Tibial nerve (tissue), 4 donors: ENCODE measurements around the gene MAPKAP1. TPM values are rescaled to one million over a fixed set of nuclear protein-coding genes. Genes with fewer than 3 reads are reported as not detected.

Experiments used
- DNase-seq, 2 donors: peaks; one replicate each; pipeline ENCODE4 v3.0.0-alpha.2; 2019; ENCODE audit warnings: low spot score in 2 of 2
- H3K27ac ChIP-seq, 4 donors: fragments of 200-600 bp; sonication (generic) in 3 of 4; one replicate each; pipeline ENCODE4 v1.5.1; 2017 to 2019; ENCODE audit warnings: mild to moderate bottlenecking in 1 of 4
- H3K27me3 ChIP-seq, 2 donors: fragments of 200-600 bp; sonication (generic) in 1 of 2; one replicate each; pipeline versions ENCODE4 v1.5.1 to v1.6.0; 2017 to 2019
- H3K36me3 ChIP-seq, 3 donors: fragments of 200-600 bp; sonication (generic); one replicate each; pipeline ENCODE4 v1.5.1; 2018 to 2019
- H3K4me1 ChIP-seq, 4 donors: fragments of 200-600 bp; sonication (generic) in 3 of 4; one replicate each; pipeline ENCODE4 v1.5.1; 2017 to 2019
- H3K4me3 ChIP-seq, 4 donors: fragments of 200-600 bp; sonication (generic) in 3 of 4; one replicate each; pipeline ENCODE4 v1.5.1; 2017 to 2019; ENCODE audit warnings: mild to moderate bottlenecking in 1 of 4, moderate library complexity in 1 of 4
- H3K9me3 ChIP-seq, 4 donors: fragments of 200-600 bp; sonication (generic) in 3 of 4; one replicate each; pipeline ENCODE4 v1.5.1; 2017 to 2019
- EP300 ChIP-seq, 2 donors: sonication (generic); formaldehyde crosslinking; IDR thresholded peaks; one replicate each; pipeline ENCODE4 v1.6.1; 2017; ENCODE audit warnings: antibody characterized with exemption in 2 of 2, mild to moderate bottlenecking in 1 of 2
- POLR2A ChIP-seq, 2 donors: fragments of 450-650 bp; IDR thresholded peaks; one replicate each; pipeline ENCODE4 v1.6.1; 2017; ENCODE audit warnings: antibody characterized with exemption in 2 of 2, mild to moderate bottlenecking in 2 of 2, moderate library complexity in 2 of 2
- WGBS, 2 donors: methylation state at CpG; one replicate each; pipeline ENCODE4 v1.1.5; 2018; 5-methylcytosine and 5-hydroxymethylcytosine counted together
- total RNA-seq, 4 donors: library from RNA; depleted of rRNA; stranded (reverse); fragments of >200 nt; gene quantifications; one replicate each; pipeline ENCODE4 v1.1.0, GENCODE V29; 2016
- TF ChIP-seq, protein P1 (sequence below), 5 experiments: fragments of 200-600 bp in 3 of 5; fragments of 450-650 bp in 2 of 5; sonication (generic) in 3 of 5; IDR thresholded peaks; one replicate each; pipeline ENCODE4 v1.5.1; 2016 to 2019; ENCODE audit warnings: antibody characterized with exemption in 5 of 5, mild to moderate bottlenecking in 3 of 5, moderate library complexity in 2 of 5

MAPKAP1 gene
- total RNA-seq, 4 donors from 2014 or later, result 61.4 to 111 (median 92.7) TPM

DNA sequence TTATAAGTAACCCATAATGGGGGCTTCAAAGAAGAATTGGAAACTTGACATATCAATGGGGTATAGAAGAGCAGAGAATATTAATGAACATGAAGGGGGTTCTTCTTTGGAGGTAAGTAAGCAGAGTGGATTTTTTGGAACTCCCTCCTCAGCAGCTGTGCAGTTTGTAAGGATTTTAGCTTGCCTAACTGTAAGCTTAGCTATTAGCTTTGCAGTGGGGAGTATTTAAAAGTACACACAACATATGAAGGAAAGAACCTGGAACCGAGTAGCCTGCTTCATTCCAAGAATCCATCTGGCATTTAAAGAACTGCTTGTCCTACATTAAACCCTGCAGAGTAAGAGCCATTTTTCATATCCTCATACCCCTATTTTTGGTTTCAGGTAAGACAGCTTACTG is 38.0 kb upstream of the MAPKAP1 start:
- peaks cover 0 to 17% (median 5%) of the 10 kb centered on the region in 4 donors for H3K4me1 ChIP-seq
- TF ChIP-seq EP300 (IDR thresholded peaks at IDR 0.05) (no peak), POLR2A (IDR thresholded peaks at IDR 0.05) (no peak)
- TF ChIP-seq, protein P1, sequence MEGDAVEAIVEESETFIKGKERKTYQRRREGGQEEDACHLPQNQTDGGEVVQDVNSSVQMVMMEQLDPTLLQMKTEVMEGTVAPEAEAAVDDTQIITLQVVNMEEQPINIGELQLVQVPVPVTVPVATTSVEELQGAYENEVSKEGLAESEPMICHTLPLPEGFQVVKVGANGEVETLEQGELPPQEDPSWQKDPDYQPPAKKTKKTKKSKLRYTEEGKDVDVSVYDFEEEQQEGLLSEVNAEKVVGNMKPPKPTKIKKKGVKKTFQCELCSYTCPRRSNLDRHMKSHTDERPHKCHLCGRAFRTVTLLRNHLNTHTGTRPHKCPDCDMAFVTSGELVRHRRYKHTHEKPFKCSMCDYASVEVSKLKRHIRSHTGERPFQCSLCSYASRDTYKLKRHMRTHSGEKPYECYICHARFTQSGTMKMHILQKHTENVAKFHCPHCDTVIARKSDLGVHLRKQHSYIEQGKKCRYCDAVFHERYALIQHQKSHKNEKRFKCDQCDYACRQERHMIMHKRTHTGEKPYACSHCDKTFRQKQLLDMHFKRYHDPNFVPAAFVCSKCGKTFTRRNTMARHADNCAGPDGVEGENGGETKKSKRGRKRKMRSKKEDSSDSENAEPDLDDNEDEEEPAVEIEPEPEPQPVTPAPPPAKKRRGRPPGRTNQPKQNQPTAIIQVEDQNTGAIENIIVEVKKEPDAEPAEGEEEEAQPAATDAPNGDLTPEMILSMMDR (IDR thresholded peaks at IDR 0.05), result no peak
- H3K4me3 ChIP-seq, result no peak overlapping the region
- H3K36me3 ChIP-seq, result no peaks in the 10 kb centered on the region
- 42 to 48% methylated on average over 1 of the region's 1 CpG for WGBS, 2 donors
- no peak for DNase-seq
- H3K27ac ChIP-seq, result no peak overlapping the region
- H3K27me3 ChIP-seq, result no peaks in the 10 kb centered on the region
- no peaks in the 10 kb centered on the region for H3K9me3 ChIP-seq

DNA sequence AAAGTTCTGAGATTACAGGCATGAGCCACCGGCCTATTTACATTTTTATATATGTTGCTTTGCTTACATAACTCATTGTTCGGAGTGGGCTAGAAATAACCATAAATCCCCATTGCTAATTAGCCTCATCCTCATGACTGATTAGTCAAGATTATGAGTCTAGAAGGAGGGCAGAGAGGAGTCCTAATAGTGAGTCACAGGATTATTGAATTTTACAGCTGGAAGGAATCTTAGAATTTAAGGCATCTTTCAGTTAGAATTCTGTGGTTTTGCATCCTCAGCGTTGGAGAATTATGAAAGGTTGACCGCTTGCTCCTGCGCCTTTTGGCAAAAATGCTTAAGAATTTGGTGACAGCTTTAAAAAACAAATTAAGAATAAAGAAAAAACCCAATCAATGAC is 37.6 kb upstream of the MAPKAP1 start:
- WGBS, 2 donors, result 89 to 91% methylated on average over 5 of the region's 5 CpGs
- no peak for DNase-seq
- Histone ChIP-seq H3K4me3 (no peak overlapping the region), H3K4me1 (peaks cover 0 to 13% (median 3%) of the 10 kb centered on the region in 4 donors), H3K27ac (no peak overlapping the region), H3K27me3 (no peaks in the 10 kb centered on the region), H3K36me3 (no peaks in the 10 kb centered on the region), H3K9me3 (no peaks in the 10 kb centered on the region)
- no peak for TF ChIP-seq EP300 (IDR thresholded peaks at IDR 0.05)
- TF ChIP-seq, protein P1 (IDR thresholded peaks at IDR 0.05), result no peak
- TF ChIP-seq POLR2A (IDR thresholded peaks at IDR 0.05), result no peak

DNA sequence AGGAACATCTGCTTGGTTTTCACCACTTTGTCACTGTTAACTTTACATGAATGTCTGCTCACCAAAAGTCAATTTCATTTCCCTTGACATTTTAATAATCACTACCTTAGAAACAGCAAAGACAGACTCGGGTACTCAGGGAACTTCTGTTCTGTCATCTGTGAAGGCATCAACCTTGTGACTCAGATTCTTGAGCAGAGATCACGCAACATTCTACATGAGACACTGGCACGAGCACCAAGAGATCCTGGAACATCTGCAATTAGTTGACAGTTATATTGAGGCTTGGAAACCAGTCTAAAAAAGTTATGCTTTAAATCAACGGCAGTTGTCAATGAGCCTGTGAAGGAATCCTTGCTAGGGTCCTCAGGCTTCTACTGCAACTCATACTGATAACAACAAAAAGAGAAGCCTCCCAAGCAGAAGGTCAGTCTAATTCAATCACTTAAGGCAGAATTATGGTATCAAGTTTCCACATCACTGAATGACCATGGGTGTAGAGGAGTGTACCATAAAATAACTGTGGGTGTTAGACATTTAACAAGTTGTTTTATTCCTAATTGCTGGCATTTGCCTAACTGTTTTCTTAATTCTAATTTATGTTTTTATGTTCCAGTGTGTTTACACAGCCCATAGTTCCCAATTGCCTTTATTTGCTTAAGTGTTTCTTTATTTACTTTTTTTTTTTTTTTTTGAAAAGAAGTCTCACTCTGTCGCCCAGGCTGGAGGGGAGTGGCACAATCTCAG is 36.8 kb upstream of the MAPKAP1 start:
- no peak overlapping the region for H3K27ac ChIP-seq
- H3K36me3 ChIP-seq, result no peaks in the 10 kb centered on the region
- no peak overlapping the region for H3K4me3 ChIP-seq
- no peaks in the 10 kb centered on the region for H3K9me3 ChIP-seq
- TF ChIP-seq, protein P1 (IDR thresholded peaks at IDR 0.05), result no peak
- TF ChIP-seq EP300 (IDR thresholded peaks at IDR 0.05) (no peak), POLR2A (IDR thresholded peaks at IDR 0.05) (no peak)
- DNase-seq, result no peak
- 68 to 73% methylated on average over 5 of the region's 5 CpGs for WGBS, 2 donors
- H3K4me1 ChIP-seq, result peaks cover 0 to 6% (median 0%) of the 10 kb centered on the region in 4 donors
- no peaks in the 10 kb centered on the region for H3K27me3 ChIP-seq

DNA sequence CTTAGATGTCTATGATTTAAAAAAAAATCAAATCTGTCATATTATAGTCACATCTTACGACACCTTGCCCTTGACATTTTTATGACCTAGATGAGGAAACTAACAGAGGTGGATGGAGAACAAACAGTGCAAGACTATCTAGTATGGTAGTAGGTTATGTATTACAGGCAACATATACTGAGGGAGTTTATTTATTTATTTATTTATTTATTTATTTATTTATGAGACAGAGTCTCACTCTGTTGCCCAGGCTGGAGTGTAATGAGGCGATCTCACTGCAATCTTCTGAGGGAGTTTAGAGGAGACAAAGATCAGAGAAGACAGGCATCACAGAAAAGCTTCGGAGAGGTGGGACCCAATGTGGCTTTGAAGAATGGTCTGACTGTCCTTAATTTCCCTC is 35.6 kb upstream of the MAPKAP1 start:
- Histone ChIP-seq H3K4me1 (peaks cover 0 to 6% (median 0%) of the 10 kb centered on the region in 4 donors), H3K36me3 (no peaks in the 10 kb centered on the region), H3K27me3 (no peaks in the 10 kb centered on the region), H3K27ac (no peak overlapping the region), H3K9me3 (no peaks in the 10 kb centered on the region), H3K4me3 (no peak overlapping the region)
- WGBS, 2 donors, result 79 to 82% methylated on average over 3 of the region's 3 CpGs
- no peak for DNase-seq
- TF ChIP-seq POLR2A (IDR thresholded peaks at IDR 0.05) (no peak), EP300 (IDR thresholded peaks at IDR 0.05) (no peak)

DNA sequence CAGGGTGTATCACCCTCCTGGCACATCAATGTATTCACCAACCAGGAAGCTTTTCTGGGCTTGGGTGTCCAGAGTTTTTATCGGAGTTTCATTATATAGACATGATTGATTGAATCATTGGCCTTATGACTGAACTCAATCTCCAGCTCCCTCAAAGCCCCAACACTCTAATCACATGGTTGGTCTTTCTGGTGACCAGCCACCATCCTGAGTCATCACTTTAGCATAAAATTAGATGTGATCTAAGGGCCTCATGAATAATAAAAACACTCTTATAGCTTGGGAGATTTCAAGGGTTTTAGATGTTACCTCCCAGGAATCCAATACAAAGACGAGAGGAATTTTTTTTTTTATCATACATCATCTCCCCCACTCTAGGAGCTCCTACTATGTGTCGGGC is 32.4 kb upstream of the MAPKAP1 start:
- H3K4me3 ChIP-seq, result no peak overlapping the region
- 88 to 91% methylated on average over 3 of the region's 3 CpGs for WGBS, 2 donors
- no peak for DNase-seq
- no peaks in the 10 kb centered on the region for H3K27me3 ChIP-seq
- TF ChIP-seq, protein P1 (IDR thresholded peaks at IDR 0.05), result no peak
- TF ChIP-seq EP300 (IDR thresholded peaks at IDR 0.05), result no peak
- no peak for TF ChIP-seq POLR2A (IDR thresholded peaks at IDR 0.05)
- H3K9me3 ChIP-seq, result no peaks in the 10 kb centered on the region
- H3K27ac ChIP-seq, result no peak overlapping the region
- no peaks in the 10 kb centered on the region for H3K36me3 ChIP-seq
- H3K4me1 ChIP-seq, result no peaks in the 10 kb centered on the region
